Neuronal stem cell (in vitro differentiated cells): Measurements from ENCODE around the gene MACF1.

Experiments used
- DNase-seq: peaks from one replicate; pipeline ENCODE4 v3.0.0-alpha.2; 2013; ENCODE audit warnings: low spot score
- H2AFZ ChIP-seq: one replicate; pipeline ENCODE4 v1.6.1; 2013; ENCODE audit warnings: mild to moderate bottlenecking, low read length, inconsistent platforms
- H2AK5ac ChIP-seq: 2 replicates; pipeline ENCODE4 v1.6.1; 2013; ENCODE audit warnings: low read depth, mild to moderate bottlenecking, inconsistent platforms, low read length, moderate library complexity, mixed read lengths
- H2BK120ac ChIP-seq: 2 replicates; pipeline ENCODE4 v1.6.1; 2013; ENCODE audit warnings: low read depth, mild to moderate bottlenecking, inconsistent platforms, low read length, moderate library complexity, mixed read lengths
- H2BK12ac ChIP-seq: one replicate; pipeline ENCODE4 v1.6.1; 2013; ENCODE audit warnings: low read length, inconsistent platforms
- H2BK15ac ChIP-seq: 2 replicates; pipeline ENCODE4 v1.6.1; 2013; ENCODE audit warnings: mild to moderate bottlenecking, low read length, inconsistent platforms, mixed read lengths
- H2BK5ac ChIP-seq: one replicate; pipeline ENCODE4 v1.6.1; 2013; ENCODE audit warnings: inconsistent platforms, mild to moderate bottlenecking, low read length, moderate library complexity
- H3K14ac ChIP-seq: one replicate; pipeline ENCODE4 v1.6.1; 2013; ENCODE audit warnings: low read length, inconsistent platforms
- H3K18ac ChIP-seq: 2 replicates; pipeline ENCODE4 v1.6.1; 2013; ENCODE audit warnings: low read length, inconsistent platforms
- H3K23ac ChIP-seq: 2 replicates; pipeline ENCODE4 v1.6.1; 2013; ENCODE audit warnings: low read depth, mild to moderate bottlenecking, mixed read lengths, low read length, inconsistent platforms; ENCODE audit not compliant: poor library complexity
- H3K27ac ChIP-seq: replicated peaks from 3 replicates; pipeline ENCODE4 v1.5.1; 2013; ENCODE audit warnings: low read length, inconsistent platforms
- H3K27me3 ChIP-seq, 3 experiments: 2 replicates each; pipeline ENCODE4 v1.6.1; 2013; ENCODE audit warnings: low read length in 3 of 3, mild to moderate bottlenecking in 2 of 3, inconsistent platforms in 1 of 3, low read depth in 1 of 3, mixed read lengths in 1 of 3, moderate library complexity in 1 of 3; ENCODE audit not compliant: control insufficient read depth in 3 of 3, insufficient read depth in 3 of 3
- H3K36me3 ChIP-seq, 2 donors: replicated peaks in 1 of 2; 2 replicates each; pipeline ENCODE4 v1.6.1; 2013; ENCODE audit warnings: low read length in 2 of 2; ENCODE audit not compliant: control insufficient read depth in 2 of 2, insufficient read depth in 2 of 2
- H3K4ac ChIP-seq: 2 replicates; pipeline ENCODE4 v1.6.1; 2013; ENCODE audit warnings: inconsistent platforms, mild to moderate bottlenecking, low read length, moderate library complexity
- H3K4me1 ChIP-seq, 2 donors: 1 replicate in 1 of 2; 2 replicates in 1 of 2; pipeline ENCODE4 v1.6.1; 2013; ENCODE audit warnings: low read length in 2 of 2, low read depth in 1 of 2; ENCODE audit not compliant: control insufficient read depth in 2 of 2, insufficient read depth in 1 of 2
- H3K4me2 ChIP-seq: one replicate; pipeline ENCODE4 v1.6.1; 2013; ENCODE audit warnings: mild to moderate bottlenecking, low read length, inconsistent platforms; ENCODE audit not compliant: insufficient read depth, poor library complexity, severe bottlenecking
- H3K4me3 ChIP-seq, 2 donors: 2 replicates each; pipeline ENCODE4 v1.5.1; 2013; ENCODE audit warnings: low read length in 2 of 2, mild to moderate bottlenecking in 2 of 2, inconsistent platforms in 1 of 2, moderate library complexity in 1 of 2
- H3K79me1 ChIP-seq: one replicate; pipeline ENCODE4 v1.6.1; 2013; ENCODE audit warnings: low read depth, mild to moderate bottlenecking, inconsistent platforms, low read length, moderate library complexity
- H3K9ac ChIP-seq: one replicate; pipeline ENCODE4 v1.6.1; 2013; ENCODE audit warnings: mild to moderate bottlenecking, low read depth, low read length, inconsistent platforms; ENCODE audit not compliant: poor library complexity
- H3K9me3 ChIP-seq, 2 donors: replicated peaks in 1 of 2; 2 replicates each; pipeline versions ENCODE3 to v1.6.1; 2013; ENCODE audit warnings: low read length in 2 of 2, mild to moderate bottlenecking in 2 of 2, inconsistent platforms in 1 of 2, low read depth in 1 of 2, mixed read lengths in 1 of 2, moderate library complexity in 1 of 2; ENCODE audit not compliant: control insufficient read depth in 2 of 2, insufficient read depth in 1 of 2
- H4K8ac ChIP-seq: one replicate; pipeline ENCODE4 v1.6.1; 2013; ENCODE audit warnings: low read depth, mild to moderate bottlenecking, inconsistent platforms, low read length, moderate library complexity
- H4K91ac ChIP-seq: one replicate; pipeline ENCODE4 v1.6.1; 2013; ENCODE audit warnings: low read length, low read depth, mild to moderate bottlenecking, inconsistent platforms; ENCODE audit not compliant: poor library complexity
- WGBS, 2 donors: extraction: QIAGEN DNeasy Blood & Tissue Kit; methylation state at CpG; one replicate each; pipeline ENCODE4 v1.1.7; 2013; ENCODE audit warnings: missing lambda C conversion rate in 2 of 2, mixed read lengths in 1 of 2; ENCODE audit not compliant: insufficient read length in 2 of 2, insufficient replicate concordance in 1 of 2; ENCODE audit errors: extremely low coverage in 2 of 2; 5-methylcytosine and 5-hydroxymethylcytosine counted together

The MACF1 gene

GRCh38 chr1:39416609-39417008, 212.1 kb downstream of the MACF1 start:
- Histone ChIP-seq H2BK5ac (no peak overlapping the region), H3K27ac (no peak overlapping the region), H3K4me2 (no peak overlapping the region), H2BK12ac (no peak overlapping the region), H2BK120ac (no peak overlapping the region), H3K18ac (no peak overlapping the region), H3K4me3 (no peak overlapping the region), H3K4me1 (peaks cover 4 to 18% of the 10 kb centered on the region in 2 donors), H3K36me3 (peaks cover 6 to 85% of the 10 kb centered on the region in 2 donors), H3K79me1 (peaks cover 6% of the 10 kb centered on the region), H4K91ac (no peak overlapping the region), H2AK5ac (no peak overlapping the region), H3K4ac (no peak overlapping the region), H3K27me3 (no peaks in the 10 kb centered on the region), H3K9me3 (no peaks in the 10 kb centered on the region), H4K8ac (no peak overlapping the region), H3K9ac (no peak overlapping the region), H3K14ac (no peak overlapping the region), H2AFZ (no peak overlapping the region), H3K23ac (no peak overlapping the region), H2BK15ac (no peak overlapping the region)
- DNase-seq: no peak

DNA sequence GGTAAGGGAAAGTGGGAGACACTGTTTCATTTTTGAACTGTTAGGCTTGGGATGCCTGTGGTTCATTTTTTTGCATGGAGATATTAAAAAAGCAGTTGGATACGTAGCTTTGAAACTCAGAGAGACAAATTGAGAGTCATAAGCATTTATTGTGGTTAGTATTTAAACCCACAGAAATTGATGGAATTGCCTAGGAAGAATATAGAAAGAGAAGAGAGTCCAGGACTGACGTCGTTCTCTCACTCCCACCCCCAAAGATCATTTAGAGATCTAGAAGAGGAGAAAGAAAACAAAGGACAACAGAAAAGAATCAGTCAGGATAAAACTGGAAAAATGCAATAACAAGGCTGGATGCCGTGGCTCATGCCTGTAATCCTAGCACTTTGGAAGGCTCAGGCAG, 213.7 kb downstream of the MACF1 start:
- Histone ChIP-seq H3K4me3 (no peak overlapping the region), H3K4ac (no peak overlapping the region), H3K4me1 (peaks cover 4 to 8% of the 10 kb centered on the region in 2 donors), H4K8ac (no peak overlapping the region), H3K4me2 (no peak overlapping the region), H3K18ac (no peak overlapping the region), H3K27me3 (no peaks in the 10 kb centered on the region), H2AFZ (no peak overlapping the region), H3K9ac (no peak overlapping the region), H2AK5ac (no peak overlapping the region), H3K79me1 (peaks cover 5% of the 10 kb centered on the region), H3K27ac (no peak overlapping the region), H2BK5ac (no peak overlapping the region), H4K91ac (no peak overlapping the region), H2BK15ac (no peak overlapping the region), H3K9me3 (no peaks in the 10 kb centered on the region), H2BK120ac (no peak overlapping the region), H3K23ac (no peak overlapping the region), H3K36me3 (peaks cover 6 to 84% of the 10 kb centered on the region in 2 donors), H3K14ac (no peak overlapping the region), H2BK12ac (no peak overlapping the region)
- DNase-seq: no peak
- no CpG with 5 or more reads among the region's 4 CpGs for WGBS, 2 donors

GRCh38 chr1:39420493-39420892, 216.0 kb downstream of the MACF1 start:
- Histone ChIP-seq H3K9me3 (no peaks in the 10 kb centered on the region), H3K27ac (no peak overlapping the region), H3K4me2 (no peak overlapping the region), H3K23ac (no peak overlapping the region), H4K91ac (no peak overlapping the region), H2BK5ac (no peak overlapping the region), H3K27me3 (no peaks in the 10 kb centered on the region), H2BK15ac (no peak overlapping the region), H3K79me1 (no peaks in the 10 kb centered on the region), H3K36me3 (peaks cover 7 to 88% of the 10 kb centered on the region in 2 donors), H2BK12ac (no peak overlapping the region), H2BK120ac (no peak overlapping the region), H3K9ac (no peak overlapping the region), H3K4me3 (no peak overlapping the region), H3K18ac (no peak overlapping the region), H2AK5ac (no peak overlapping the region), H3K4me1 (no peaks in the 10 kb centered on the region), H3K4ac (no peak overlapping the region), H2AFZ (no peak overlapping the region), H4K8ac (no peak overlapping the region), H3K14ac (no peak overlapping the region)
- no peak for DNase-seq

DNA sequence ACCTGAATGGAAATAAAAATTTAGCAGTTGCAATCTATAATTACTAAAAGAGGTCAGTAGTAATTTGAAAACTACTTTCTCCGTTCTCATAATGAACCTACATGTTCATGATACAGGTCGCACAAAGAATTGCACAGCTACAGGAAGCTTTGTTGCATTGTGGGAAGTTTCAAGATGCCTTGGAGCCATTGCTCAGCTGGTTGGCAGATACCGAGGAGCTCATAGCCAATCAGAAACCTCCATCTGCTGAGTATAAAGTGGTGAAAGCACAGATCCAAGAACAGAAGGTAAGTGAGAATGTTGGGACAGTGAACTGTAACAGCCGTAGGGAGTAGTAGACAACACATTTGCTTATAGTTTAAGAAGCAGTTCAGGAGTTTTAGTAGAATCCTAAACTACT, 218.1 kb downstream of the MACF1 start:
- Histone ChIP-seq H2AFZ (no peak overlapping the region), H3K9ac (no peak overlapping the region), H2BK12ac (no peak overlapping the region), H4K8ac (no peak overlapping the region), H3K4me2 (no peak overlapping the region), H3K23ac (no peak overlapping the region), H2BK120ac (no peak overlapping the region), H3K79me1 (no peaks in the 10 kb centered on the region), H2BK5ac (no peak overlapping the region), H3K14ac (no peak overlapping the region), H4K91ac (no peak overlapping the region), H3K18ac (no peak overlapping the region), H3K27ac (no peak overlapping the region), H3K4me1 (no peaks in the 10 kb centered on the region), H2AK5ac (no peak overlapping the region), H3K27me3 (no peaks in the 10 kb centered on the region), H3K9me3 (no peaks in the 10 kb centered on the region), H3K4ac (no peak overlapping the region), H2BK15ac (no peak overlapping the region), H3K36me3 (peaks cover 9 to 90% of the 10 kb centered on the region in 2 donors), H3K4me3 (no peak overlapping the region)
- no CpG with 5 or more reads among the region's 4 CpGs for WGBS, 2 donors
- DNase-seq: no peak
